H7 (cell line): ENCODE results near the gene RRP1B. TPM values are rescaled to one million over a fixed set of nuclear protein-coding genes. Genes with fewer than 3 reads are reported as not detected.

ENCODE experiments used
- DNase-seq: peaks from one replicate; pipeline ENCODE4 v3.0.0; 2012
- H3K27me3 ChIP-seq: 2 replicates; pipeline ENCODE4 v1.6.0; 2011; ENCODE audit warnings: mild to moderate bottlenecking, low read length; ENCODE audit not compliant: control insufficient read depth, insufficient read depth
- H3K36me3 ChIP-seq: replicated peaks from 2 replicates; pipeline ENCODE4 v1.5.1; 2011; ENCODE audit warnings: low read length; ENCODE audit not compliant: control insufficient read depth, insufficient read depth
- H3K4me3 ChIP-seq: 2 replicates; pipeline ENCODE4 v1.5.1; 2011; ENCODE audit warnings: low read depth, mild to moderate bottlenecking, control low read depth, low read length, moderate library complexity; ENCODE audit not compliant: insufficient read depth
- total RNA-seq: library from RNA; depleted of rRNA; stranded (reverse); fragments of >200 nt; shearing (Covaris generic); gene quantifications from 2 replicates; pipeline ENCODE4 v1.2.3, GENCODE V29; 2014

Gene RRP1B
- total RNA-seq, 1 experiment from 2014 or later, result 63.9 TPM

GRCh38 chr21:43652616-43653015 lies 6.7 kb upstream of the RRP1B start:
- Histone ChIP-seq H3K36me3 (no peaks in the 10 kb centered on the region), H3K27me3 (no peaks in the 10 kb centered on the region), H3K4me3 (no peak overlapping the region)
- DNase-seq, result no peak

GRCh38 chr21:43653626-43654025 lies 5.7 kb upstream of the RRP1B start:
- no peak for DNase-seq
- no peaks in the 10 kb centered on the region for H3K27me3 ChIP-seq
- H3K36me3 ChIP-seq, result no peaks in the 10 kb centered on the region
- H3K4me3 ChIP-seq, result no peak overlapping the region

GRCh38 chr21:43654806-43655489 lies 4.4 kb upstream of the RRP1B start:
- H3K36me3 ChIP-seq, result no peaks in the 10 kb centered on the region
- no peak overlapping the region for H3K4me3 ChIP-seq
- DNase-seq, result no peak
- no peaks in the 10 kb centered on the region for H3K27me3 ChIP-seq

GRCh38 chr21:43657355-43658087 lies 1.8 kb upstream of the RRP1B start:
- Histone ChIP-seq H3K27me3 (no peaks in the 10 kb centered on the region), H3K36me3 (peaks cover 6% of the 10 kb centered on the region), H3K4me3 (no peak overlapping the region)
- peak; percentile 48 for DNase-seq

GRCh38 chr21:43658088-43658741 lies 1.1 kb upstream of the RRP1B start:
- Histone ChIP-seq H3K27me3 (no peaks in the 10 kb centered on the region), H3K4me3 (no peak overlapping the region), H3K36me3 (peaks cover 7% of the 10 kb centered on the region)
- no peak for DNase-seq

- Histone ChIP-seq H3K27me3 (no peaks in the 10 kb centered on the region), H3K36me3 (peaks cover 7% of the 10 kb centered on the region), H3K4me3 (no peak overlapping the region)
- peak; percentile 56 for DNase-seq
Observed at GRCh38 chr21:43658769-43659135, 608 bp upstream of the RRP1B start.

- H3K4me3 ChIP-seq, result no peak overlapping the region
- H3K36me3 ChIP-seq, result peaks cover 7% of the 10 kb centered on the region
- no peaks in the 10 kb centered on the region for H3K27me3 ChIP-seq
Observed at GRCh38 chr21:43662286-43662685, 2.9 kb downstream of the RRP1B start.

GRCh38 chr21:43663033-43663432 lies 3.7 kb downstream of the RRP1B start:
- no peak for DNase-seq

More at GRCh38 chr21:43662286-43662685, 2.9 kb downstream of the RRP1B start:
- DNase-seq, result no peak

GRCh38 chr21:43664358-43664757 lies 5.0 kb downstream of the RRP1B start:
- DNase-seq, result no peak
- no peak overlapping the region for H3K4me3 ChIP-seq
- H3K36me3 ChIP-seq, result peaks cover 7% of the 10 kb centered on the region
- no peaks in the 10 kb centered on the region for H3K27me3 ChIP-seq

More at GRCh38 chr21:43663033-43663432, 3.7 kb downstream of the RRP1B start:
- Histone ChIP-seq H3K27me3 (no peaks in the 10 kb centered on the region), H3K36me3 (peaks cover 7% of the 10 kb centered on the region), H3K4me3 (no peak overlapping the region)

GRCh38 chr21:43665879-43666278 lies 6.5 kb downstream of the RRP1B start:
- Histone ChIP-seq H3K36me3 (peaks cover 8% of the 10 kb centered on the region), H3K4me3 (no peak overlapping the region)

GRCh38 chr21:43667191-43667904 lies 8.0 kb downstream of the RRP1B start:
- no peak overlapping the region for H3K4me3 ChIP-seq
- no peaks in the 10 kb centered on the region for H3K27me3 ChIP-seq
- peaks cover 6% of the 10 kb centered on the region for H3K36me3 ChIP-seq
- DNase-seq, result no peak

More at GRCh38 chr21:43665879-43666278, 6.5 kb downstream of the RRP1B start:
- no peak for DNase-seq
- H3K27me3 ChIP-seq, result no peaks in the 10 kb centered on the region

GRCh38 chr21:43669828-43670605 lies 10.7 kb downstream of the RRP1B start:
- Histone ChIP-seq H3K4me3 (no peak overlapping the region), H3K36me3 (peaks cover 4% of the 10 kb centered on the region), H3K27me3 (no peaks in the 10 kb centered on the region)
- no peak for DNase-seq

GRCh38 chr21:43675871-43676270 lies 16.5 kb downstream of the RRP1B start:
- Histone ChIP-seq H3K27me3 (no peaks in the 10 kb centered on the region), H3K4me3 (no peak overlapping the region), H3K36me3 (peaks cover 17% of the 10 kb centered on the region)
- no peak for DNase-seq

GRCh38 chr21:43676391-43676790 lies 17.0 kb downstream of the RRP1B start:
- DNase-seq, result no peak
- no peaks in the 10 kb centered on the region for H3K27me3 ChIP-seq
- no peak overlapping the region for H3K4me3 ChIP-seq
- peaks cover 15% of the 10 kb centered on the region for H3K36me3 ChIP-seq
